H4 (cell line): Measurements from ENCODE around the gene NOL6. TPM values are rescaled to one million over a fixed set of nuclear protein-coding genes. Genes with fewer than 3 reads are reported as not detected.
"Not testable (repeated sequence)": the region's sequence is repeated elsewhere in the genome, so short reads cannot be mapped to it uniquely, and the experiment has no call there.

Source experiments
- DNase-seq: peaks from one replicate; pipeline ENCODE4 v3.0.0-alpha.2; 2015; ENCODE audit warnings: low spot score
- total RNA-seq: library from RNA; depleted of rRNA; stranded (reverse); fragments of >200 nt; shearing (Covaris generic); gene quantifications from 2 replicates; pipeline ENCODE4 v1.2.3, GENCODE V29; 2014

Gene NOL6
- total RNA-seq, 1 experiment from 2014 or later = 30.1 TPM

GRCh38 chr9:33472881-33473615 lies 676 bp downstream of the NOL6 start:
- DNase-seq = no peak

GRCh38 chr9:33472171-33472880 lies 1.4 kb downstream of the NOL6 start:
- DNase-seq = no peak

GRCh38 chr9:33471361-33471760 lies 2.4 kb downstream of the NOL6 start:
- DNase-seq = no peak

GRCh38 chr9:33469891-33470290 lies 3.8 kb downstream of the NOL6 start:
- no peak for DNase-seq

- no peak for DNase-seq
These were observed 4.7 kb downstream of the NOL6 start for GRCh38 chr9:33468797-33469621.

GRCh38 chr9:33468215-33468730 lies 5.5 kb downstream of the NOL6 start:
- no peak for DNase-seq

GRCh38 chr9:33467526-33467925 lies 6.2 kb downstream of the NOL6 start:
- DNase-seq = no peak

- no peak for DNase-seq
These were observed 6.9 kb downstream of the NOL6 start for GRCh38 chr9:33466565-33467495.

GRCh38 chr9:33465596-33466564 lies 7.8 kb downstream of the NOL6 start:
- no peak for DNase-seq

- DNase-seq = no peak
These were observed 8.6 kb downstream of the NOL6 start for GRCh38 chr9:33465096-33465495.

- DNase-seq = no peak
These were observed 9.6 kb downstream of the NOL6 start for GRCh38 chr9:33464045-33464636.

GRCh38 chr9:33463151-33463550 lies 10.6 kb downstream of the NOL6 start:
- no peak for DNase-seq

- no peak for DNase-seq
These were observed 12.2 kb downstream of the NOL6 start for GRCh38 chr9:33461492-33461891.

GRCh38 chr9:33460854-33461253 lies 12.9 kb downstream of the NOL6 start:
- no peak for DNase-seq

- DNase-seq = no peak
These were observed 14.6 kb downstream of the NOL6 start for GRCh38 chr9:33459115-33459514.

GRCh38 chr9:33458444-33458843 lies 15.3 kb downstream of the NOL6 start:
- no peak for DNase-seq

GRCh38 chr9:33455945-33456344 lies 17.8 kb downstream of the NOL6 start:
- no peak for DNase-seq

GRCh38 chr9:33455456-33455855 lies 18.3 kb downstream of the NOL6 start:
- DNase-seq = not testable (repeated sequence)

GRCh38 chr9:33454661-33455026 lies 19.1 kb downstream of the NOL6 start:
- DNase-seq = not testable (repeated sequence)
